Measurements from ENCODE around the gene STMP1. TPM values are rescaled to one million over a fixed set of nuclear protein-coding genes. Genes with fewer than 3 reads are reported as not detected.

The STMP1 gene
- polyA plus RNA-seq, 1 donor (not counting 4 experiments of a cell fraction or from before 2014, with no cell fraction given): 30.5 TPM

DNA sequence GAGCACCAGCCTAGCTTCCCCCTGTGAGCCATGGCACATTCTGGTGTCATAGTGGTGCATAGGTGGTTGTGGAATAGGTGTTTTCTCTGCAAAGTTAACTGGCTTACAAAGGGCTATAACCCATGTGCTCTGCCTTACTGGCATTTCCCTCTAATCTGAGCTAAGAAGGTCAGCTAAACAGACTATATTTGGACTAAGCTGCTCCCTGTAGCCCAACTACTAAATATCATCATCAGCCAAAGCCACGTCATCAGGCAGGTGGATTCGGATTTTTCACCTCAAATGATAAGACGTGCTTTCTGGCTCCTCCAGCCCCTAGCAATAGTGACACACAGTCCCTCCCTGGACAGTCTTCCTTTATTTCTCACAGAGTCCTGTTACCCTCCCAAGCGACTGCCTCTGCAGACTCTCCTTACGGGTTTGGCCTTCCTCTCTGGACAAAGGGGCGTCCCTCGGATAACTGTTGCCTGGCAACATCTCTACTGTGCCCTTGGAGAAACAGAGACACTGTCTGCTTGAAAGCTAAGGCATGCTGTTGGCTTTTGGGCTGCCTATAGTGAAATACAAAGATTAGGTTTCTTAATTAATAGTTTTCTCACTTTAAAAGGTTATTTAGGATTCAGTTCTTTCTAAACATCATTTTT is 56.6 kb downstream of the STMP1 start:
- Histone ChIP-seq H3K27me3 (ENCODE audit: control insufficient read depth, extremely low read depth, insufficient read depth, low read length) (no peaks in the 10 kb centered on the region), H3K9me1 (ENCODE audit: control insufficient read depth, extremely low read depth, insufficient read depth, low read length) (no peaks in the 10 kb centered on the region), H3K79me2 (ENCODE audit: control insufficient read depth, insufficient read depth, low read length) (no peaks in the 10 kb centered on the region), H2AFZ (ENCODE audit: control insufficient read depth, low read length) (no peak overlapping the region), H3K9ac (ENCODE audit: control insufficient read depth, extremely low read depth, insufficient read depth, low read length) (no peak overlapping the region), H3K36me3 (ENCODE audit: control insufficient read depth in 2 of 2, extremely low read depth in 1 of 2, insufficient read depth in 2 of 2, low read length in 2 of 2) (no peaks in the 10 kb centered on the region), H3K4me2 (ENCODE audit: control insufficient read depth, extremely low read depth, insufficient read depth, low read depth, low read length) (no peak overlapping the region), H4K20me1 (ENCODE audit: control insufficient read depth, extremely low read depth, insufficient read depth, low read length) (no peaks in the 10 kb centered on the region), H3K27ac (ENCODE audit: control insufficient read depth, insufficient read depth, low read length) (no peak overlapping the region), H3K4me3 (ENCODE audit: control insufficient read depth in 2 of 3, extremely low read depth in 1 of 3, insufficient read depth in 2 of 3, low read depth in 1 of 3, low read length in 3 of 3) (no peak overlapping the region), H3K4me1 (ENCODE audit: control insufficient read depth, extremely low read depth, insufficient read depth, low read length) (peaks cover 30% of the 10 kb centered on the region), H3K9me3 (ENCODE audit: control insufficient read depth, low read depth, low read length) (no peaks in the 10 kb centered on the region)
- dilution Hi-C loops (cut with MboI; ENCODE audit: extremely low pct_ligation_motif_present, low sequenced_read_pairs): no loop called here
- TF ChIP-seq, protein P1, sequence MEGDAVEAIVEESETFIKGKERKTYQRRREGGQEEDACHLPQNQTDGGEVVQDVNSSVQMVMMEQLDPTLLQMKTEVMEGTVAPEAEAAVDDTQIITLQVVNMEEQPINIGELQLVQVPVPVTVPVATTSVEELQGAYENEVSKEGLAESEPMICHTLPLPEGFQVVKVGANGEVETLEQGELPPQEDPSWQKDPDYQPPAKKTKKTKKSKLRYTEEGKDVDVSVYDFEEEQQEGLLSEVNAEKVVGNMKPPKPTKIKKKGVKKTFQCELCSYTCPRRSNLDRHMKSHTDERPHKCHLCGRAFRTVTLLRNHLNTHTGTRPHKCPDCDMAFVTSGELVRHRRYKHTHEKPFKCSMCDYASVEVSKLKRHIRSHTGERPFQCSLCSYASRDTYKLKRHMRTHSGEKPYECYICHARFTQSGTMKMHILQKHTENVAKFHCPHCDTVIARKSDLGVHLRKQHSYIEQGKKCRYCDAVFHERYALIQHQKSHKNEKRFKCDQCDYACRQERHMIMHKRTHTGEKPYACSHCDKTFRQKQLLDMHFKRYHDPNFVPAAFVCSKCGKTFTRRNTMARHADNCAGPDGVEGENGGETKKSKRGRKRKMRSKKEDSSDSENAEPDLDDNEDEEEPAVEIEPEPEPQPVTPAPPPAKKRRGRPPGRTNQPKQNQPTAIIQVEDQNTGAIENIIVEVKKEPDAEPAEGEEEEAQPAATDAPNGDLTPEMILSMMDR (optimal IDR thresholded peaks at IDR 0.05 in 1 of 3, IDR thresholded peaks at IDR 0.05 in 1 of 3, conservative IDR thresholded peaks at IDR 0.05 in 1 of 3; ENCODE audit: extremely low read depth in 1 of 3, insufficient read depth in 2 of 3, low read length in 3 of 3): no peak
- no peak for TF ChIP-seq EZH2 (IDR thresholded peaks at IDR 0.05; ENCODE audit: low read length)
- DNase-seq (ENCODE audit: low read depth, low spot score): no peak
- no peak for FAIRE-seq

DNA sequence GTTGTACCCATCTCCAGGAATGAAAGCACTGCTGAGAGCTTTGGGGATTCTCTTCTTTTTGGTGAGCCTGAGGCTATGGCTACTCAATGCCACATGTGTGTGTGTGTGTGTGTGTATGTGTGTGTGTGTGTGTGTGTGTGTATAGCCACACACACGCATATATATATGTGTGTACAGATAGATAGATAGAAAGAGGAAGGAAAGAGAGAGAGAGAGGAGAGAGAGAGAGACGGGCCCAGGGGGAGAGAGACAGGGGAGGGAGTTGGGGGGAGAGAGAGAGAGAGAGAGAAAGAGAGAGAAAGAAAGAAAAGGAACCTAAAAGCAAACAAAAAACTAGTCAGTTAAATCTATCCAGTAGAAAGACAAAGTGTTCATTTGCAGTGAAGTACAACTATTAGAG is 57.4 kb downstream of the STMP1 start:
- Histone ChIP-seq H3K79me2 (ENCODE audit: control insufficient read depth, insufficient read depth, low read length) (no peaks in the 10 kb centered on the region), H3K36me3 (ENCODE audit: control insufficient read depth in 2 of 2, extremely low read depth in 1 of 2, insufficient read depth in 2 of 2, low read length in 2 of 2) (no peaks in the 10 kb centered on the region), H3K9me3 (ENCODE audit: control insufficient read depth, low read depth, low read length) (no peaks in the 10 kb centered on the region), H3K4me3 (ENCODE audit: control insufficient read depth in 2 of 3, extremely low read depth in 1 of 3, insufficient read depth in 2 of 3, low read depth in 1 of 3, low read length in 3 of 3) (no peak overlapping the region), H3K4me2 (ENCODE audit: control insufficient read depth, extremely low read depth, insufficient read depth, low read depth, low read length) (no peak overlapping the region), H3K4me1 (ENCODE audit: control insufficient read depth, extremely low read depth, insufficient read depth, low read length) (peaks cover 24% of the 10 kb centered on the region), H2AFZ (ENCODE audit: control insufficient read depth, low read length) (no peak overlapping the region), H3K27ac (ENCODE audit: control insufficient read depth, insufficient read depth, low read length) (no peak overlapping the region), H4K20me1 (ENCODE audit: control insufficient read depth, extremely low read depth, insufficient read depth, low read length) (no peaks in the 10 kb centered on the region), H3K9ac (ENCODE audit: control insufficient read depth, extremely low read depth, insufficient read depth, low read length) (no peak overlapping the region), H3K9me1 (ENCODE audit: control insufficient read depth, extremely low read depth, insufficient read depth, low read length) (no peaks in the 10 kb centered on the region), H3K27me3 (ENCODE audit: control insufficient read depth, extremely low read depth, insufficient read depth, low read length) (no peaks in the 10 kb centered on the region)
- no peak for TF ChIP-seq EZH2 (IDR thresholded peaks at IDR 0.05; ENCODE audit: low read length)
- TF ChIP-seq, protein P1 (optimal IDR thresholded peaks at IDR 0.05 in 1 of 3, IDR thresholded peaks at IDR 0.05 in 1 of 3, conservative IDR thresholded peaks at IDR 0.05 in 1 of 3; ENCODE audit: extremely low read depth in 1 of 3, insufficient read depth in 2 of 3, low read length in 3 of 3): no peak
- FAIRE-seq: no peak
- dilution Hi-C loops (cut with MboI; ENCODE audit: extremely low pct_ligation_motif_present, low sequenced_read_pairs): no loop called here
- no peak for DNase-seq (ENCODE audit: low read depth, low spot score)

Measured in keratinocyte (primary cell).